ENCODE data around the gene DPYSL4.

DPYSL4 gene

DNA sequence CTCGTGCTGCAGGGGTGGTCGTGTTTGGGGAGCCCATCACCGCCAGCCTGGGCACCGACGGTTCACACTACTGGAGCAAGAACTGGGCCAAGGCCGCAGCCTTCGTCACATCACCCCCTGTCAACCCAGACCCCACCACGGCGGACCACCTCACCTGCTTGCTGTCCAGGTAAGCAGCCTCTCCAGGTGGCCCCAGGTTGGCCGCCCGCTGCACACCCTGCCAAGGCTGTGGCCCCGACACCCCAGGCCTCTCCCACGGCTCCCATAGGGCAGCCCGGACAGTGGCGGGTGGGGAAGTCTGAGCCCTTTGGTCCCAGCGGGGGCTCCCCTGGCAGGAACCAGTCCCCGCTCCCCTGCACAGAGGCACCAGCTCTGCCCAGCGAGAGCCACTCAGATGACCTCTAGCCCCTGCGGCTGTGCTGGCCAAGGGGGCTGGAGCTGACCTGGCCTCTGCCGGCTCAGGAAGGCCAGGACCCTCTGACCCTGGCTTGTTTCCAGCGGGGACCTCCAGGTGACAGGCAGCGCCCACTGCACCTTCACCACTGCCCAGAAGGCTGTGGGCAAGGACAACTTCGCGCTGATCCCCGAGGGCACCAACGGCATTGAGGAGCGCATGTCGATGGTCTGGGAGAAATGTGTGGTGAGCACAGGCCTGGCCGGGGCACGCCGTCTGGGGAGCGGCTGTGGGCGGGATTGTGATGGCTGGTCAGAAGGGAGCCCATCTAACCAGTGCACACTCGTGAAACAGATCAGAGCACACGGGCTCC lies 13.8 kb downstream of the DPYSL4 start:
- in situ Hi-C loops (cut with HindIII; ENCODE audit: low pct_unique_long_range_greater_than_20kb, low sequenced_read_pairs): no loop called here
- no peak for TF ChIP-seq JUND (IDR thresholded peaks at IDR 0.05; ENCODE audit: low read depth)
- DNase-seq (ENCODE audit: low read depth in 1 of 2, low spot score in 1 of 2): no peak

DNA sequence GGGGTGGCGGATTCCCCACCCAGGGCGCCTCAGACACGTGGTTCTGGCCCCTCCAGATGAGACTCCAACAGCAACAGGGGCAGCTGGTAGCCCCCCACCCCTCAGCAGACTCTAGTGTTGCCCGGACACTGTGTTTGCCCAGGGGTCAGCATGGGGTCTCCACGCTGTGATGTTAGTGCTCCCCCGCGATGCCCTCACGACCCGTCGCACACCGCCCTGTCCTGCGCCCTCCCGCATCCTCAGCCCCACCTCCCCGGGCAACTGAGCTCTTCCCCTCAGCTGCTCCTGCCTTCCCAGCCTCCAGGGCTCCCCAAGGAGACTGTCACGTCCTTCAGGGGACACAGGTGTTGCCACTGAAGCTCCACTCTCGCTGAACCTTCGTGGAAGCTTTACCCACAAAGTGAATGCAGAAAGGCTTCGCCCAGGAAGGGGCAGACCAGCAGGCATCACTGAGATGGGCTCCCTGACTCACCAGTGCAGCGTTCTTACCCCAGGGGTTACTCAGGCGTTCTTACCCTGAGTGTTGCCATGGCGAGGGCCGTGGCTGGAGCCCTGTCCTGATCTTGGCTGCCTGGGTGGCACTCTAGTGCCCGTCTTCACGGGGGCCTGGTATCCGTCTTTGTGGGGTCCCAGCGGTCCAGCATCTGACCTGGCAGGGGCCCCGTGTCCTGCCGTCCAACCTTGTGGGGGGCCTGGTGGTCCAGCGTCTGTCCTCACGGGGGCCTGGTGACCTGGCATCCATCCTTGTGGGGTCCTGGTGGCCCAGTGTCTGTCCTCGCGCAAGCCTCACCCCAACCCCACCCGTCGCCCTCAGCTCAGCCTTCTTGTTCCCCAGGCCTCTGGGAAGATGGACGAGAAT lies 14.6 kb downstream of the DPYSL4 start:
- no peak for TF ChIP-seq JUND (IDR thresholded peaks at IDR 0.05; ENCODE audit: low read depth)
- in situ Hi-C loops (cut with HindIII; ENCODE audit: low pct_unique_long_range_greater_than_20kb, low sequenced_read_pairs): no loop called here
- no peak for DNase-seq (ENCODE audit: low read depth in 1 of 2, low spot score in 1 of 2)

DNA sequence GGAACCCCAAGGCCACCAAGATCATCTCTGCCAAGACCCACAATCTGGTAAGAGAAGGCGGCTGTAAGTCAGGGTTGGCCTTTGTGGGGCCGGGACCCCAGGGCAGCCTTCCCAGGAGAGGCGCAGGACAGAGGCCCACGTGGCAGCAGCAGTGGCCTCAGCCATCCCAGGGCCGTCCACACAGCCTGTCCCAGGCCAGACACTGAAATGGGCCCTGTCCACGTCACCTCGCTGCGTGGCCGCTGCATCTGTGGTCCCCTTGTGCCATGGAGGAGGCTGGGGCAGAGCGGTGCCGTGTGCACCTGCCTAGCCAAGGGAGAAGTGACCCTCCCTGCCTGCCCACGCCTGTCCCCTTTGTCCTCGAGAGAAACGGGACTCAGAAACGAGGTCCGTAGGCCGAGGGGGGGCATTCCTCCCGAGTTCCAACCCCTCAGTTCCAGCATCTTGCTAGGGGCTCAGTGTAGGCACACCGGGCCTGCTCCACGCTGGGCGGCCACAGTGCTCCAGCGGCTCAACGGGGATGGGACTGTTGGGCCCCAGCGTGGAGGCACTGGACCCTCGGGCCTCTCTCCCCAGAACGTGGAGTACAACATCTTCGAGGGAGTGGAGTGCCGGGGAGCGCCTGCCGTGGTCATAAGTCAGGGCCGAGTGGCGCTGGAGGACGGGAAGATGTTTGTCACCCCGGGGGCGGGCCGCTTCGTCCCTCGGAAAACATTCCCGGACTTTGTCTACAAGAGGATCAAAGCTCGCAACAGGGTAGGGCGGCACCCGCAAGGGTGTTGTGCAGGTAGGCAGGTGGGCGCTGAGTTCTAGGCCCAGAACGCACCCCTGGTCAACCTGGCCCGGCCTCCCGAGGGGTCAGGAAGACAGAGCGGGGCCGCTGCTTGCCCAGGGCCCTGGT lies 15.6 kb downstream of the DPYSL4 start:
- DNase-seq (ENCODE audit: low read depth in 1 of 2, low spot score in 1 of 2): no peak
- in situ Hi-C loops (cut with HindIII; ENCODE audit: low pct_unique_long_range_greater_than_20kb, low sequenced_read_pairs): no loop called here
- no peak for TF ChIP-seq JUND (IDR thresholded peaks at IDR 0.05; ENCODE audit: low read depth)

DNA sequence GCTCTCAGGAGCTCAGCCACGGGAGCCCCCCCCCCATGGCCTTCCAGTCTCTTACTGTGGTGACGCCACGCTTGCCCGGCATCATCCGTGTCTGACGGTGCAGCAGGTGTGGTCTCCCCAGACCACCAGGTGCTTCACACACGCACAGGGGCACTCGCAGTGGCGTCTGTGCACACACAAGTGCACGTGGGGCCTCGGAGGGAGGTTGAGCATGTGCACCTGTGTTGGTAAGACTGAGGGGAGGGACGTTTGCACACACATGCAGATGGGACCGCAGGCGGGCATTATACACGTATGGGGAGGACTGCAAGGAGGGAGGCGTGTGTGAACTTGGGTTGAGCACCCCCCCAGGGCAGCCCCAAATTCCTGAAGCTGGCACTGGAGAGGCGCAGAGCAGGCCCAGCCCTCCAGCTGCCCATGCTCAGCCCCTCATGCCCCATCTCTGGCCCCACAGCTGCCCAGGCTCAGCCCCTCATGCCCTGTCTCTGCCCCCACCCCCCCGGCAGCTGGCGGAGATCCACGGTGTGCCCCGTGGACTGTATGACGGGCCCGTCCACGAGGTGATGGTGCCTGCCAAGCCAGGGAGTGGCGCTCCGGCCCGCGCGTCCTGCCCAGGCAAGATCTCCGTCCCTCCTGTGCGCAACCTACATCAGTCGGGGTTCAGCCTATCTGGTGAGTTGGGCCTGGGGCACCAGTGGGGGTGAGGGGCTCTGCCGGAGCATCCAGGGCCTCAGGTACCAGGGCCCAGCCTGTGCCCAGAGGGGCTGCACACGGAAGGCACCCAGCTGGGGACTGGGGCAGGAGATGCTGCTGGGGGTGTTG lies 16.7 kb downstream of the DPYSL4 start:
- DNase-seq (ENCODE audit: low read depth in 1 of 2, low spot score in 1 of 2): no peak
- TF ChIP-seq JUND (IDR thresholded peaks at IDR 0.05; ENCODE audit: low read depth): no peak
- in situ Hi-C loops (cut with HindIII; ENCODE audit: low pct_unique_long_range_greater_than_20kb, low sequenced_read_pairs): no loop called here

DNA sequence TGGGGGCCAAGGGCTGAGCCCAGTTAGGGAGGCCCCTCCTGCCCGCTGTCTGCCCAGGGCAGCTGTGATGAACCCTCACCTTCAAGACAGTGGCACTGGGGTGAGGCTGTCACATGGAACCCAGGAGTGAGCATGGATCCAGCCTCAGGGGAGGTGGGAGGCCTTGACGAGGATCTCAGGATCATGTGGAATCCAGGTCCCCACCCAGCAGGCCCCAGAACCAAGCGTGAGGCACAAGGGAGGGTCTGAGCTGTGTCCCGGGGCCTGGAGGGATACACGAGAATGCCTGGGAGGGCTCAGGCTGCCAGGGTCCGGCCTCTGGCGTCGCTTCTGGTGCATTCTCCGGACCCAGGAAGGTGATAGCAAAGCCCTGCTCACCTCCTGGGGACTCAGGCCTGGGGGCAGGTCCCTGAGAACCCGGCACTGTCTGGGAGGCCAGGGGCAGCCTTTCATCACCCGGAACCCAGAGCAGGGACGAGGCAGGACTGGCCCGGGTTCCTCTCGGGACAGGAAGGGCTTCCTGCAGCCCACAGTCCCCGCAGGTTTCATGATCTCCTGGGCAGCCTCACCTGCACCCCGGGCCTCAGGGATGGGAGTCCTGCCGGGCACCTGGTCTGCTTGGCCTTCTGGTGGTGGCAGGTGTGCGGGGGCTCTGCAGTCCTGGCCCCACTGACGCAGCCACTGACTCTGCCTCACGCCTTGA lies 17.5 kb downstream of the DPYSL4 start:
- no peak for DNase-seq (ENCODE audit: low read depth in 1 of 2, low spot score in 1 of 2)
- in situ Hi-C loops (cut with HindIII; ENCODE audit: low pct_unique_long_range_greater_than_20kb, low sequenced_read_pairs): no loop called here
- TF ChIP-seq JUND (IDR thresholded peaks at IDR 0.05; ENCODE audit: low read depth): no peak

DNA sequence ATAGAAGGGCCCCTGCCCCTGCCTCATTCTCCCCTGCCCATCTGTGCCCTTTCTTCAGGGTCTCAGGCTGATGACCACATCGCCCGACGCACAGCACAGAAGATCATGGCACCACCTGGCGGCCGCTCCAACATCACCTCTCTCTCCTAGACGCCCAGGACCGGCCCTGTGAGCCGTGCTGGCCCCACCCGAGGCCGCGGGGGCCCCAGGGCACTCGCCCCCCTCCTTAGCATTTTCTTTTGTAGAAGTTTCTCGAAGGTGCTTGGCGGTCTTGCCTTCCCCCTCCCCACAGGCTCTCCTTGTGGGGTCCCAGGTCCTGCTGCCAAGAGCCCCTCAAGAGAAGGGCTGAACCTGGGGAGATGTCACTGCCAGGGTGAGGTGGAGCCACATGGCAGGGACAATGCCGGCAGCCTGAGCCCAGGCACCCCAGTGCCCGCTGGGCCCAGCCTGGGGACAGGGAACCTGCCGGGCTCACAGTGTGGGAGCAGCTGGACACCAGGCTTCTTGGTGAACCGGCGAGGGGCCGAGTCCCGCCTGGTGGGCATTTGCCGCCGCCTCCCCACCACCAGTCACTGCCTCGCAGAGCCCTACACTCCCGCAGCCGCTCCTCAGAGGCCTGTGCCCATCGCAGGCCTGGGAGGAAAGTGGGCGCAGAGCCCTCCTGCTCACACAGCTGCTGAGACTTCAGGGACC lies 18.2 kb downstream of the DPYSL4 start:
- in situ Hi-C loops (cut with HindIII; ENCODE audit: low pct_unique_long_range_greater_than_20kb, low sequenced_read_pairs): no loop called here
- peak in 1 of 2 experiments; percentile 18 for DNase-seq (ENCODE audit: low read depth in 1 of 2, low spot score in 1 of 2)

DNA sequence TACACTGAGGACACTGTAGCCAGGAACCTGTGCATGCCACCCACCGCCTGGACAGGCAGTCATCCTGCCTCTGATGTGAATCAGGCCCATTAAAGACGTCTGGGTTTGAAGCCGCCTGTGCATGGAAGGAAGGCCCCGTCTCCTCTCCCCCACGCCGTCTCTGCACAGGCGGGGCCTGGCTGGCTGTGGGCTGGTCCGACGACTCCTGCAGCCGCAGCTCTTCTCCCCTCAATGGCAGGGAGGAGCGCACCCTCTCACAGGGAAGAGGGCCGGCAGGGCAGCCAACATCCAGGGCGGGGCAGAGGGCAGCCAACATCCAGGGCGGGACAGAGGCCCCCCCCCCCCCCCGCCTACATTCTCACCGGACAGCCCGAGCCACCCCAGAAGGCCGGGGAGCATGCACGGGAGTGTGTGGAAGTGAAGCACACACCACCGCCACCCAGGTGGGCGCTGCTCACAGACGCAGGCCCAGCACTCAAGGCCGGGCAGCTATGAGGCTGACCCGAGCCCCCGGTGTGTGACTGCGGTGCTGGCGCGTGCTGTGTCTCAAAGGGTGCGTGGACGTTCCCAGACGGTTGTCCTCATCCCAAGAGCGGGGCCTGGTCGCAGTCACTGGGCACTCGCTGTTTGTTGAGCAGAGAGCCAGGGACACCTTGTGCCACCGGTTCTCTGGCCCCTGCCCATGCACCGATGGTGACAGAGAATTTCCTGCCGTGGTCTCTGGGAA lies 19.1 kb downstream of the DPYSL4 start:
- in situ Hi-C loops (cut with HindIII; ENCODE audit: low pct_unique_long_range_greater_than_20kb, low sequenced_read_pairs): no loop called here
- TF ChIP-seq JUND (IDR thresholded peaks at IDR 0.05; ENCODE audit: low read depth): no peak
- DNase-seq (ENCODE audit: low read depth in 1 of 2, low spot score in 1 of 2): no peak

More for the DNA sequence above, 18.2 kb downstream of the DPYSL4 start:
- no peak for TF ChIP-seq JUND (IDR thresholded peaks at IDR 0.05; ENCODE audit: low read depth)

DNA sequence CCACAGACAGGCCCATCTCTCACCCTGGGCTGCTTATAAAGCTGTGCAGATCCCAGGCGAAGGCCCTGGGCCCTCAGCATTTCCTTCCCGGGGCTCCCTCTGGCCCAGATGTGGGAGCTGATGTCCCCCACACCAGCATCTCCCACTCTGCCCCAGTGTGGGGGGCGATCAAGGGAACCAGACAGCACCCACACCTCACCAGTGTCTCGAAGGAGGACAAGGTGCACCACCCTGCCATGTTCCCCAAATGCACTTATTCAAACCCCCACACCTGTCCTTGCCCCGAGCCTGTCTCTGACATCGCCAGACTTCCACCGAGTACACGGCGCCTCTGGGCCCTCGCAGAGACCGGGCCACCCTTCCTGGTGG lies 19.6 kb downstream of the DPYSL4 start:
- DNase-seq (ENCODE audit: low read depth in 1 of 2, low spot score in 1 of 2): no peak
- in situ Hi-C loops (cut with HindIII; ENCODE audit: low pct_unique_long_range_greater_than_20kb, low sequenced_read_pairs): no loop called here
- TF ChIP-seq JUND (IDR thresholded peaks at IDR 0.05; ENCODE audit: low read depth): no peak

DNA sequence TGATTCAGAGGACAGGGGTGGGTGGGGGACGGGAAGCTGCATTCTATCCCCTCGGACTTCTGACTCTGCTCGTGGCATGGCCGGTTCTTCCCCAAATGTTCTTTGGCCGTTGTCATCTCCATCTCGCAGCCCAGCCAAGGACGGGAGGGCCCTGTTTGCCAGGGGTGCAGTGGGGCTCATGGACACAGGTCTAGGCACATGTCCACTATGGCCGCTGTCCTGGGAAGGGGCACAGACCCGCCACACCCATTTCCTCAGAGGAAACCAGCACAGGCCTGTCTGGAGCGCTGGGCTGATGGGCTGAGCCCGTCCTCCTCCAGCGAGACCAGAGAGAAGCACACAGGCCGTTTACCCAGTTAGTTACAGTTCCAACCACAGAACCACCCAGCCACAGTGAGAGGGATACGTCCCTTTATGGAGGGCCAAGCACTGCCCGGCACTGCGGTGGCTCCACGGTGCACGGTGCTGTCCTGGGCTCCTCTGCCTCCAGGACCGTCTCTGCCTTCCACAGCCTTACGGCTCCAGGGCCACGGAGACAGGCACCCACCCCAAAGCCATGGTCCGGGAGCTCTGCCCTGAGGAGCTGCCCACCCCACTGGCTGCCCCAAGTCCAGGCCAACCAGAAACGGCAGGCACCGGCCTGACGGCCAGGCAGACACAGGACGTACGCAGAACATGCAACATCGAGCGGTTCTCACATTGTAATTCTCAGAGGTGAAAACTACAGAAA lies 20.2 kb downstream of the DPYSL4 start:
- DNase-seq (ENCODE audit: low read depth in 1 of 2, low spot score in 1 of 2): no peak
- in situ Hi-C loops (cut with HindIII; ENCODE audit: low pct_unique_long_range_greater_than_20kb, low sequenced_read_pairs): no loop called here
- TF ChIP-seq JUND (IDR thresholded peaks at IDR 0.05; ENCODE audit: low read depth): no peak
